Right lobe of liver (tissue), 6 donors: ENCODE data around the gene IL19. TPM values are rescaled to one million over a fixed set of nuclear protein-coding genes. Genes with fewer than 3 reads are reported as not detected.

ENCODE experiments used
- ATAC-seq, 4 donors: fragments of 200-7000 bp; cut with Tn5 transposase; one replicate each; pipeline ENCODE4 v1.9.1; 2020; ENCODE audit warnings: mild to moderate bottlenecking in 4 of 4, moderate library complexity in 4 of 4
- DNase-seq, 3 donors: peaks; one replicate each; pipeline ENCODE4 v3.0.0-alpha.2; 2020
- H3K27ac ChIP-seq, 3 donors: fragments of 200-600 bp; one replicate each; pipeline ENCODE4 v1.8.0; 2022
- H3K27me3 ChIP-seq, 2 donors: fragments of 200-600 bp; one replicate each; pipeline ENCODE4 v1.8.0; 2022
- H3K36me3 ChIP-seq, 4 donors: fragments of 200-600 bp; sonication (generic) in 1 of 4; one replicate each; pipeline versions ENCODE4 v1.5.1 to v1.8.0; 2017 to 2022; ENCODE audit warnings: control low read depth in 1 of 4
- H3K4me1 ChIP-seq, 4 donors: fragments of 200-600 bp; sonication (generic) in 1 of 4; one replicate each; pipeline versions ENCODE4 v1.5.1 to v1.8.0; 2017 to 2022; ENCODE audit warnings: control low read depth in 1 of 4
- H3K4me3 ChIP-seq, 3 donors: fragments of 200-600 bp; one replicate each; pipeline ENCODE4 v1.8.0; 2022
- H3K9me3 ChIP-seq, 4 donors: fragments of 200-600 bp; sonication (generic) in 1 of 4; one replicate each; pipeline versions ENCODE4 v1.5.1 to v1.8.0; 2017 to 2022; ENCODE audit warnings: control low read depth in 1 of 4
- CTCF ChIP-seq, 4 donors: fragments of 200-600 bp in 3 of 4; fragments of 450-650 bp in 1 of 4; IDR thresholded peaks; one replicate each; pipeline versions ENCODE4 v1.5.1 to v1.8.0; 2016 to 2022; ENCODE audit warnings: antibody characterized with exemption in 4 of 4, mild to moderate bottlenecking in 2 of 4
- POLR2A ChIP-seq: fragments of 450-650 bp; IDR thresholded peaks from one replicate; pipeline ENCODE4 v1.6.1; 2017; ENCODE audit warnings: antibody characterized with exemption, mild to moderate bottlenecking
- WGBS: methylation state at CpG from one replicate; pipeline ENCODE4 v1.1.6; 2018; ENCODE audit warnings: low coverage, low lambda C conversion rate; ENCODE audit not compliant: insufficient coverage; ENCODE audit errors: missing lambda C conversion rate; 5-methylcytosine and 5-hydroxymethylcytosine counted together
- intact Hi-C, 2 donors: fragments of 100-400 bp; cut with DNase I; formaldehyde crosslinking; loops; one replicate each; pipeline versions ENCODE4 v1.11.2 to v1.14.1; 2022
- total RNA-seq, 6 experiments: library from RNA; depleted of rRNA in 2 of 6; stranded (reverse); fragments of >200 nt in 2 of 6; fragmentation: NEBNext Ultra II Directional in 3 of 6; extraction: Animal tissue kit (Norgen Biotek cat#: 25700) in 3 of 6; gene quantifications; one replicate each; pipeline versions ENCODE4 v1.1.0 to v1.2.4, GENCODE V29; 2016 to 2023
- donor health status: DM: no; HTN: yes; CAD: no.
- donor health status: DM: no; HTN: no; CAD: no.
- donor health status: DM: no; HTN: no; CAD: no.
- donor health status: DM: no; HTN: yes; CAD: no.
- donor health status: DM: no; HTN: yes; CAD: no.

Gene IL19
- total RNA-seq, 6 experiments from 2014 or later: not detected

- no peak overlapping the region for H3K27ac ChIP-seq
- H3K4me1 ChIP-seq: no peaks in the 10 kb centered on the region
- no peaks in the 10 kb centered on the region for H3K27me3 ChIP-seq
- no peak for ATAC-seq
- no peaks in the 10 kb centered on the region for H3K9me3 ChIP-seq
- no peaks in the 10 kb centered on the region for H3K36me3 ChIP-seq
- no peak overlapping the region for H3K4me3 ChIP-seq
- intact Hi-C loops: no loop called here
- no peak for DNase-seq
- TF ChIP-seq POLR2A (no peak), CTCF (IDR thresholded peaks at IDR 0.05) (no peak)
- WGBS: 58% methylated on average over 3 of the region's 3 CpGs
Observed at GRCh38 chr1:206800891-206801290, 30.3 kb downstream of the IL19 start.

GRCh38 chr1:206801467-206801866 lies 30.9 kb downstream of the IL19 start:
- intact Hi-C loops: no loop called here
- 75% methylated on average over 1 of the region's 1 CpG for WGBS
- ATAC-seq: no peak

GRCh38 chr1:206802401-206802800 lies 31.8 kb downstream of the IL19 start:
- Histone ChIP-seq H3K4me1 (no peaks in the 10 kb centered on the region), H3K4me3 (no peak overlapping the region), H3K27me3 (no peaks in the 10 kb centered on the region), H3K9me3 (no peaks in the 10 kb centered on the region), H3K36me3 (no peaks in the 10 kb centered on the region), H3K27ac (no peak overlapping the region)
- ATAC-seq (no peak), DNase-seq (no peak)
- intact Hi-C loops: no loop called here
- WGBS: 68% methylated on average over 4 of the region's 4 CpGs
- TF ChIP-seq CTCF (IDR thresholded peaks at IDR 0.05) (no peak), POLR2A (no peak)

More at GRCh38 chr1:206801467-206801866, 30.9 kb downstream of the IL19 start:
- DNase-seq: no peak
- no peak overlapping the region for H3K27ac ChIP-seq
- H3K36me3 ChIP-seq: no peaks in the 10 kb centered on the region
- H3K4me3 ChIP-seq: no peak overlapping the region
- no peaks in the 10 kb centered on the region for H3K4me1 ChIP-seq
- H3K9me3 ChIP-seq: no peaks in the 10 kb centered on the region
- H3K27me3 ChIP-seq: no peaks in the 10 kb centered on the region
- TF ChIP-seq CTCF (IDR thresholded peaks at IDR 0.05): no peak
- no peak for TF ChIP-seq POLR2A

- ATAC-seq (peak; percentile 17 to 55 (median 48)), DNase-seq (no peak)
- no peaks in the 10 kb centered on the region for H3K4me1 ChIP-seq
- no peak overlapping the region for H3K27ac ChIP-seq
- H3K9me3 ChIP-seq: no peaks in the 10 kb centered on the region
- no peaks in the 10 kb centered on the region for H3K36me3 ChIP-seq
- TF ChIP-seq POLR2A: no peak
- no peaks in the 10 kb centered on the region for H3K27me3 ChIP-seq
- intact Hi-C loops: no loop called here
- WGBS: 62% methylated on average over 6 of the region's 8 CpGs
- H3K4me3 ChIP-seq: no peak overlapping the region
Observed at GRCh38 chr1:206803221-206803730, 32.7 kb downstream of the IL19 start.

DNA sequence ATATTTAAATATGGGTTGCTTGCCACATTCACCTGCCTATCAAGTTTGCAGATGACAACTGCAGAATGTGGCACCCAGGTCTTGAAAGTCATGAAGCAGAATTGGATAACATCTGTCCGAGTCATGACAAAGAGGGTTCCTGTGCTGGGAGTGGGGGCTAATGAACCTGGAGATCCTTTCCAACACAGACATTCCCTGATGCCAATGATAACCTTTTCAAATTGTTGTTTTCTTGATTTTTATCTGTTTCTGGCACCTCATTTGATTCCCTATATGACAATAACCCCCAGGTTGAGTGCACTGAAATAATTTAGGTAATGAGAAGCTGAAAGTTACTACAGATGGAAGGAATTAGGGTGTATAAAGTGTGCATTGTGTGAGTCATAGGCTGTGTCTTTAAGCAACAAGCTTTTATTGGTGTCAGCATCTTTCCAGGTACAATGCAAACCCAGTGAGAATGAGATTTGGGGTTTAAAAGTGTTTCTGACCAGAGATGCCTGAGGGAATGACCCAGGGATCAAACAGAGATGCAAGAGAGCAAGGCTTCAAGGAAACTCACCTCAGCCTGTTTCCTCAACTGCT lies 33.7 kb downstream of the IL19 start:
- TF ChIP-seq POLR2A: no peak
- no peak for TF ChIP-seq CTCF (IDR thresholded peaks at IDR 0.05)
- H3K4me1 ChIP-seq: no peaks in the 10 kb centered on the region
- no peaks in the 10 kb centered on the region for H3K36me3 ChIP-seq
- no CpG with 5 or more reads among the region's 1 CpG for WGBS
- no peak overlapping the region for H3K4me3 ChIP-seq
- no peak for ATAC-seq
- intact Hi-C loops: no loop called here
- no peak for DNase-seq
- H3K27ac ChIP-seq: no peak overlapping the region
- H3K9me3 ChIP-seq: no peaks in the 10 kb centered on the region
- H3K27me3 ChIP-seq: no peaks in the 10 kb centered on the region
